SU-DHL-6 (cell line): ENCODE results near the gene CYBRD1.

Source experiments
- H2AFZ ChIP-seq: fragments of 200-600 bp; sonication (generic); 2 replicates; pipeline ENCODE4 v1.6.1; 2014; ENCODE audit warnings: low read depth, mild to moderate bottlenecking, moderate library complexity, mixed read lengths, antibody characterized with exemption, low read length; ENCODE audit not compliant: severe bottlenecking
- H3F3A ChIP-seq: fragments of 200-600 bp; shearing (Covaris generic); 2 replicates; pipeline ENCODE4 v1.6.0; 2016; ENCODE audit warnings: antibody characterized with exemption, mild to moderate bottlenecking; ENCODE audit not compliant: insufficient read depth
- H3K27ac ChIP-seq: fragments of 200-600 bp; sonication (generic); 2 replicates; pipeline ENCODE4 v1.5.1; 2016; ENCODE audit warnings: low read depth, mild to moderate bottlenecking, low read length, moderate library complexity, mixed read lengths
- H3K27me3 ChIP-seq: fragments of 200-600 bp; sonication (generic), shearing (Covaris generic); 2 replicates; pipeline ENCODE4 v1.6.0; 2014; ENCODE audit warnings: mild to moderate bottlenecking, low read length
- H3K36me3 ChIP-seq: fragments of 200-600 bp; sonication (generic); 2 replicates; pipeline ENCODE4 v1.6.1; 2014; ENCODE audit warnings: mild to moderate bottlenecking, low read length, mixed read lengths
- H3K4me2 ChIP-seq: fragments of 300-600, 200-600 bp; shearing (Covaris generic), sonication (generic); 2 replicates; pipeline ENCODE4 v1.6.0; 2014; ENCODE audit warnings: low read length, low read depth, mild to moderate bottlenecking; ENCODE audit not compliant: poor library complexity, severe bottlenecking
- H3K4me3 ChIP-seq: fragments of 200-600 bp; sonication (generic); 2 replicates; pipeline ENCODE4 v1.5.1; 2014; ENCODE audit warnings: antibody characterized with exemption, low read length, mild to moderate bottlenecking, mixed read lengths; ENCODE audit not compliant: insufficient read depth, poor library complexity, severe bottlenecking
- H3K79me2 ChIP-seq: fragments of 200-600 bp; sonication (generic); 2 replicates; pipeline ENCODE4 v1.6.1; 2014; ENCODE audit warnings: mild to moderate bottlenecking, low read length, moderate library complexity; ENCODE audit not compliant: insufficient read depth
- H3K9ac ChIP-seq: fragments of 200-600 bp; sonication (generic); 2 replicates; pipeline ENCODE4 v1.7.0; 2014; ENCODE audit warnings: mild to moderate bottlenecking, low read length
- H3K9me2 ChIP-seq: fragments of 200-600 bp; sonication (generic); replicated peaks from 2 replicates; pipeline ENCODE4 v1.6.1; 2014; ENCODE audit warnings: low read length; ENCODE audit not compliant: insufficient read depth
- H3K9me3 ChIP-seq: fragments of 200-600 bp; sonication (generic); 2 replicates; pipeline ENCODE4 v1.6.1; 2014; ENCODE audit warnings: low read length, mixed read lengths; ENCODE audit not compliant: insufficient read depth
- H4K20me1 ChIP-seq: fragments of 200-600 bp; sonication (generic); 2 replicates; pipeline ENCODE4 v1.6.1; 2014; ENCODE audit warnings: low read depth, mild to moderate bottlenecking, antibody characterized with exemption, low read length, moderate library complexity, mixed read lengths
- EZH2phosphoT487 ChIP-seq: fragments of 200-600 bp; sonication (generic), shearing (Covaris generic); conservative IDR thresholded peaks from 2 replicates; pipeline ENCODE4 v1.6.1; 2018; ENCODE audit warnings: mild to moderate bottlenecking, antibody characterized with exemption, low read length, moderate library complexity, mixed read lengths
- TF ChIP-seq, protein P1 (sequence below): fragments of 200-600 bp; sonication (generic); IDR thresholded peaks from one replicate; pipeline ENCODE4 v1.5.1; 2017; ENCODE audit warnings: antibody characterized with exemption, mild to moderate bottlenecking, low read length, moderate library complexity; ENCODE audit not compliant: insufficient read depth, poor library complexity, severe bottlenecking

Gene CYBRD1

DNA sequence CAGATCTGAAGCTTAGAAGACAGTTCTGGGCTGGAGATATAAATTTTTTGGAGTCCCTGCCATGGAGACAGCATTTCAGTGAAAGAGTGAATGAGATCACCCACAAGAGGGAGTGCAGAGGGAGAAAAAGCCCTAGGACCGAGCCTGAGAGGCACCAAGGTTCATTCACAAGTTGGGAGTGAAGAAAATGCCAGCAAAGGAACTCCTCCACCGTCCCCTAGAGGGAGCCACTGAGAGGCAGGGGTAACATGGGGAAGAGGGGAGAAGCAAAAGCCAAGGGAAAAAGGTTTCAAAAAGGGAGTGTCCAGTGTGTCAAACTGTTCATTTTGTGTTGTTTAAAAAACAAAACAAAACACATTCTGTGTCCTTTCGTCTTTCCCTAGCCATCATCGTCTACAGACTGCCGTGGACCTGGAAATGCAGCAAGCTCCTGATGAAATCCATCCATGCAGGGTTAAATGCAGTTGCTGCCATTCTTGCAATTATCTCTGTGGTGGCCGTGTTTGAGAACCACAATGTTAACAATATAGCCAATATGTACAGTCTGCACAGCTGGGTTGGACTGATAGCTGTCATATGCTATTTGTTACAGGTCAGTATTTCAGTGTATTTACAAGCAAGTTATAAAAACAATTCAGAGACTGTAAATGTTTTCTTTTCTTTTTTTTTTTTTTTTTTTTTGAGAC is 19.1 kb downstream of the CYBRD1 start:
- Histone ChIP-seq H3K9me2 (no peaks in the 10 kb centered on the region), H3K4me3 (no peak overlapping the region), H4K20me1 (no peaks in the 10 kb centered on the region), H3K9ac (no peak overlapping the region), H3K9me3 (no peaks in the 10 kb centered on the region), H3K4me2 (no peak overlapping the region), H3K27me3 (no peaks in the 10 kb centered on the region), H3K79me2 (no peaks in the 10 kb centered on the region), H3K27ac (no peak overlapping the region), H3K36me3 (no peaks in the 10 kb centered on the region), H3F3A (no peaks in the 10 kb centered on the region), H2AFZ (no peak overlapping the region)
- no peak for TF ChIP-seq EZH2phosphoT487
- TF ChIP-seq, protein P1, sequence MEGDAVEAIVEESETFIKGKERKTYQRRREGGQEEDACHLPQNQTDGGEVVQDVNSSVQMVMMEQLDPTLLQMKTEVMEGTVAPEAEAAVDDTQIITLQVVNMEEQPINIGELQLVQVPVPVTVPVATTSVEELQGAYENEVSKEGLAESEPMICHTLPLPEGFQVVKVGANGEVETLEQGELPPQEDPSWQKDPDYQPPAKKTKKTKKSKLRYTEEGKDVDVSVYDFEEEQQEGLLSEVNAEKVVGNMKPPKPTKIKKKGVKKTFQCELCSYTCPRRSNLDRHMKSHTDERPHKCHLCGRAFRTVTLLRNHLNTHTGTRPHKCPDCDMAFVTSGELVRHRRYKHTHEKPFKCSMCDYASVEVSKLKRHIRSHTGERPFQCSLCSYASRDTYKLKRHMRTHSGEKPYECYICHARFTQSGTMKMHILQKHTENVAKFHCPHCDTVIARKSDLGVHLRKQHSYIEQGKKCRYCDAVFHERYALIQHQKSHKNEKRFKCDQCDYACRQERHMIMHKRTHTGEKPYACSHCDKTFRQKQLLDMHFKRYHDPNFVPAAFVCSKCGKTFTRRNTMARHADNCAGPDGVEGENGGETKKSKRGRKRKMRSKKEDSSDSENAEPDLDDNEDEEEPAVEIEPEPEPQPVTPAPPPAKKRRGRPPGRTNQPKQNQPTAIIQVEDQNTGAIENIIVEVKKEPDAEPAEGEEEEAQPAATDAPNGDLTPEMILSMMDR: peak; percentile 31

DNA sequence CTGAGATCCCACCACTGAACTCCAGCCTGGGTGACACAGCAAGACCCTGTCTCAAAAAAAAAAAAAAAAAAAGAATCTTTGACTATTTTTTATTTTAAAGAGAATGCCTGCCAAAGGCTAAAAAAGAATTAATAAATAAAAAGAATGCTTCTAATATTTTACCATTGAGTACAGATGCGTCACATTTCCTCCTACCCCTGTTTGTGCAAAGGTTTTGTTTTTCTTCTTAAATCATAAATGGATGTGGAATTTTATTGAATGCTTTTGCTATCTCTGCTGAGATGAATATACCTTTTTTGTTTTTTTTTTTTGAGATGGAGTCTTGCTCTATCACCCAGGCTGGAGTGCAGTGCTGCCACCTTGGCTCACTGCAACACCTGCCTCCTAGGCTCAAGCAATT is 22.8 kb downstream of the CYBRD1 start:
- H3K9me3 ChIP-seq: no peaks in the 10 kb centered on the region
- no peaks in the 10 kb centered on the region for H3F3A ChIP-seq
- H3K4me3 ChIP-seq: no peak overlapping the region
- no peaks in the 10 kb centered on the region for H4K20me1 ChIP-seq
- H3K36me3 ChIP-seq: no peaks in the 10 kb centered on the region
- H3K9ac ChIP-seq: no peak overlapping the region
- H3K27ac ChIP-seq: no peak overlapping the region
- no peaks in the 10 kb centered on the region for H3K79me2 ChIP-seq
- no peaks in the 10 kb centered on the region for H3K9me2 ChIP-seq
- TF ChIP-seq EZH2phosphoT487: no peak
- TF ChIP-seq, protein P1: no peak
- H2AFZ ChIP-seq: no peak overlapping the region
- H3K27me3 ChIP-seq: no peaks in the 10 kb centered on the region
- H3K4me2 ChIP-seq: no peak overlapping the region

DNA sequence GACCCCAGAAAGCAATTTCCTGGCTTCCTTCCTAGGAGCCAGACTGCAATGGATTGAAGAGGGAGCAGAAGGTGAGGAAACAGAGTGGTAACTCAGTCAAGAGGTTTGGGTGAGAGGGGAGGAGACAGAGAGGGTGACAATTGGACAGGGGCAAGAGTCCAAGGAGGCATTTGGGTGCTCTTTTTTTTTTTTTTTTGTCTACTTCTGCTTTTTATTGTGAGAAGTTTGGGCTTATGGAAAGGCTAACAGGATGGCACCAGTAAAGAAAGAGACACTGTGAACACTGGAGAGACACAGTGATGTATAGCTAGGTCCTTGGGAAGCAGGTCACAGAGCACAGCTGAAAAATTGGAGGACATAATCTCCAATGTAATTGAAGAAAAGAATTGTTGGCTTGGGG is 25.0 kb downstream of the CYBRD1 start:
- Histone ChIP-seq H3F3A (no peaks in the 10 kb centered on the region), H3K9ac (no peak overlapping the region), H3K36me3 (no peaks in the 10 kb centered on the region), H3K79me2 (no peaks in the 10 kb centered on the region), H3K27ac (no peak overlapping the region), H2AFZ (no peak overlapping the region), H3K4me3 (no peak overlapping the region), H3K9me3 (no peaks in the 10 kb centered on the region), H3K27me3 (no peaks in the 10 kb centered on the region), H4K20me1 (no peaks in the 10 kb centered on the region), H3K9me2 (no peaks in the 10 kb centered on the region), H3K4me2 (no peak overlapping the region)
- TF ChIP-seq EZH2phosphoT487: no peak
- TF ChIP-seq, protein P1: no peak
